NCI-H146 treated with DMSO at 0.1 percent for 48 hours (cell line): Measurements from ENCODE around the gene STARD6.
"Not testable (repeated sequence)": the region's sequence is repeated elsewhere in the genome, so short reads cannot be mapped to it uniquely, and the experiment has no call there.

Experiments
- DNase-seq: peaks from one replicate; lab custom pipeline; 2025; ENCODE audit not compliant: unreplicated experiment; lab: John Stamatoyannopoulos, UW

The STARD6 gene

GRCh38 chr18:54338230-54338629, 19.4 kb downstream of the STARD6 start:
- no peak for DNase-seq

- DNase-seq: no peak
Observed at GRCh38 chr18:54335638-54336173, 22.0 kb downstream of the STARD6 start.

GRCh38 chr18:54330768-54331548, 26.7 kb downstream of the STARD6 start:
- DNase-seq: no peak

GRCh38 chr18:54329787-54330186, 27.9 kb downstream of the STARD6 start:
- no peak for DNase-seq

- no peak for DNase-seq
Observed at GRCh38 chr18:54327818-54328217, 29.8 kb downstream of the STARD6 start.

GRCh38 chr18:54323970-54324369, 33.7 kb downstream of the STARD6 start:
- no peak for DNase-seq

GRCh38 chr18:54323561-54323960, 34.1 kb downstream of the STARD6 start:
- DNase-seq: no peak

- no peak for DNase-seq
Observed at GRCh38 chr18:54316071-54316820, 41.4 kb downstream of the STARD6 start.

GRCh38 chr18:54309564-54309963, 48.1 kb downstream of the STARD6 start:
- not testable (repeated sequence) for DNase-seq

GRCh38 chr18:54303408-54303807, 54.2 kb downstream of the STARD6 start:
- no peak for DNase-seq

GRCh38 chr18:54298991-54299390, 58.7 kb downstream of the STARD6 start:
- not testable (repeated sequence) for DNase-seq

GRCh38 chr18:54296062-54296461, 61.6 kb downstream of the STARD6 start:
- DNase-seq: no peak

- DNase-seq: no peak
Observed at GRCh38 chr18:54294274-54294673, 63.4 kb downstream of the STARD6 start.

GRCh38 chr18:54284981-54285785, 72.5 kb downstream of the STARD6 start:
- no peak for DNase-seq

GRCh38 chr18:54284535-54284934, 73.1 kb downstream of the STARD6 start:
- no peak for DNase-seq

GRCh38 chr18:54280220-54280569, 77.5 kb downstream of the STARD6 start:
- DNase-seq: no peak

- DNase-seq: no peak
Observed at GRCh38 chr18:54279477-54280219, 78.0 kb downstream of the STARD6 start.

GRCh38 chr18:54278615-54279014, 79.0 kb downstream of the STARD6 start:
- DNase-seq: no peak

- DNase-seq: no peak
Observed at GRCh38 chr18:54277899-54278298, 79.8 kb downstream of the STARD6 start.
